Stomach (tissue), 9 donors: ENCODE data around the gene LDB3. TPM values are rescaled to one million over a fixed set of nuclear protein-coding genes. Genes with fewer than 3 reads are reported as not detected.

Source experiments
- DNase-seq, 2 donors: peaks; one replicate each; pipeline versions ENCODE4 v3.0.0 to v3.0.0-alpha.2; 2013 to 2019
- H3K27ac ChIP-seq, 5 donors: fragments of 200-600 bp in 4 of 5; sonication (generic) in 4 of 5; one replicate each; pipeline ENCODE4 v1.5.1; 2013 to 2019; ENCODE audit warnings: mild to moderate bottlenecking in 1 of 5, moderate library complexity in 1 of 5
- H3K27me3 ChIP-seq, 3 donors: fragments of 200-600 bp; sonication (generic); one replicate each; pipeline ENCODE4 v1.5.1; 2017 to 2019; ENCODE audit warnings: mixed run types in 1 of 3
- H3K36me3 ChIP-seq, 4 donors: fragments of 200-600 bp; sonication (generic); 1 replicate in 3 of 4; 2 replicates in 1 of 4; pipeline ENCODE4 v1.5.1; 2016 to 2019
- H3K4me1 ChIP-seq, 4 donors: fragments of 200-600 bp; sonication (generic); one replicate each; pipeline ENCODE4 v1.5.1; 2016 to 2019
- H3K4me3 ChIP-seq, 4 donors: fragments of 200-600 bp; sonication (generic) in 3 of 4; one replicate each; pipeline ENCODE4 v1.5.1; 2016 to 2019; ENCODE audit warnings: mild to moderate bottlenecking in 1 of 4
- H3K9me3 ChIP-seq, 4 donors: fragments of 200-600 bp; sonication (generic); one replicate each; pipeline ENCODE4 v1.5.1; 2016 to 2019
- CTCF ChIP-seq, 7 experiments: fragments of 450-650 bp in 4 of 7; fragments of 200-600 bp in 3 of 7; sonication (generic) in 3 of 7; IDR thresholded peaks; one replicate each; pipeline ENCODE4 v1.5.1; 2016 to 2019; ENCODE audit warnings: antibody characterized with exemption in 7 of 7, control low read depth in 2 of 7, mild to moderate bottlenecking in 1 of 7
- EP300 ChIP-seq: sonication (generic); formaldehyde crosslinking; IDR thresholded peaks from one replicate; pipeline ENCODE4 v1.6.1; 2017; ENCODE audit warnings: antibody characterized with exemption
- POLR2A ChIP-seq, 4 donors: fragments of 450-650 bp; IDR thresholded peaks; one replicate each; pipeline ENCODE4 v1.6.1; 2016; ENCODE audit warnings: antibody characterized with exemption in 4 of 4, control low read depth in 2 of 4, mild to moderate bottlenecking in 1 of 4, moderate library complexity in 1 of 4
- POLR2AphosphoS5 ChIP-seq, 3 donors: sonication (generic); formaldehyde crosslinking; IDR thresholded peaks; one replicate each; pipeline ENCODE4 v1.6.1; 2016; ENCODE audit warnings: antibody characterized with exemption in 3 of 3
- WGBS, 5 donors: extraction: QIAGEN DNeasy Blood & Tissue Kit in 3 of 5; methylation state at CpG; one replicate each; pipeline versions ENCODE4 v1.1.5 to v1.1.7; 2013 to 2018; 5-methylcytosine and 5-hydroxymethylcytosine counted together
- intact Hi-C: fragments of 100-400 bp; cut with DNase I; formaldehyde crosslinking; loops from one replicate; pipeline ENCODE4 v1.15.1; 2023; ENCODE audit warnings: low total_unique reads
- polyA plus RNA-seq, 3 donors: library from polyadenylated mRNA; stranded (reverse); fragments of 200-250 nt; gene quantifications; one replicate each; pipeline ENCODE4 v1.2.3, GENCODE V29; 2013
- total RNA-seq, 5 donors: library from RNA; depleted of rRNA; stranded (reverse); fragments of >200 nt; gene quantifications; one replicate each; pipeline versions ENCODE4 v1.1.0 to v1.2.3, GENCODE V29; 2014 to 2016
- donor health status: healthy with polysubstance abuse.
- donor health status: Bipolar disorder and iron deficiency.
- donor health status: healthy.

The LDB3 gene
- total and polyA plus RNA-seq, 8 donors = 0.29 to 8.5 (median 2.5) TPM

- intact Hi-C loops = no loop called here
- no peak overlapping the region for H3K27ac ChIP-seq
These were observed 50.2 kb downstream of the LDB3 start for GRCh38 chr10:86718556-86718955.

GRCh38 chr10:86721232-86721631 is 52.9 kb downstream of the LDB3 start:
- no peak overlapping the region for H3K27ac ChIP-seq
- WGBS, 5 donors = 73 to 94% (median 88%) methylated on average over 5 of the region's 5 CpGs
- H3K36me3 ChIP-seq = no peaks in the 10 kb centered on the region

More at GRCh38 chr10:86718556-86718955, 50.2 kb downstream of the LDB3 start:
- Histone ChIP-seq H3K4me1 (peaks cover 0 to 8% (median 3%) of the 10 kb centered on the region in 4 donors), H3K36me3 (no peaks in the 10 kb centered on the region), H3K27me3 (no peaks in the 10 kb centered on the region), H3K4me3 (no peak overlapping the region), H3K9me3 (no peaks in the 10 kb centered on the region)
- TF ChIP-seq CTCF (IDR thresholded peaks at IDR 0.05) = no peak
- WGBS, 5 donors = 85 to 97% (median 95%) methylated on average over 8 of the region's 8 CpGs
- DNase-seq = no peak

GRCh38 chr10:86723009-86723408 is 54.7 kb downstream of the LDB3 start:
- Histone ChIP-seq H3K4me3 (no peak overlapping the region), H3K9me3 (no peaks in the 10 kb centered on the region), H3K36me3 (no peaks in the 10 kb centered on the region), H3K4me1 (peaks cover 0 to 18% (median 12%) of the 10 kb centered on the region in 4 donors), H3K27me3 (no peaks in the 10 kb centered on the region), H3K27ac (no peak overlapping the region)
- 66 to 94% (median 89%) methylated on average over 2 of the region's 2 CpGs for whole genome bisulfite sequencing, 5 donors
- no peak for DNase-seq
- intact Hi-C loops = no loop called here
- TF ChIP-seq POLR2AphosphoS5 (IDR thresholded peaks at IDR 0.05) (no peak), EP300 (no peak), CTCF (IDR thresholded peaks at IDR 0.05) (no peak), POLR2A (IDR thresholded peaks at IDR 0.05) (no peak)

More at GRCh38 chr10:86721232-86721631, 52.9 kb downstream of the LDB3 start:
- H3K4me3 ChIP-seq = no peak overlapping the region
- peaks cover 0 to 5% (median 3%) of the 10 kb centered on the region in 4 donors for H3K4me1 ChIP-seq
- H3K27me3 ChIP-seq = no peaks in the 10 kb centered on the region
- H3K9me3 ChIP-seq = no peaks in the 10 kb centered on the region
- TF ChIP-seq POLR2A (IDR thresholded peaks at IDR 0.05) (no peak), POLR2AphosphoS5 (IDR thresholded peaks at IDR 0.05) (no peak), EP300 (no peak), CTCF (IDR thresholded peaks at IDR 0.05) (no peak)
- intact Hi-C loops = no loop called here
- no peak for DNase-seq

GRCh38 chr10:86724445-86724844 is 56.1 kb downstream of the LDB3 start:
- TF ChIP-seq CTCF (IDR thresholded peaks at IDR 0.05) (no peak), POLR2AphosphoS5 (IDR thresholded peaks at IDR 0.05) (no peak), POLR2A (IDR thresholded peaks at IDR 0.05) (no peak), EP300 (no peak)
- Histone ChIP-seq H3K27me3 (no peaks in the 10 kb centered on the region), H3K27ac (no peak overlapping the region), H3K36me3 (no peaks in the 10 kb centered on the region), H3K9me3 (no peaks in the 10 kb centered on the region), H3K4me3 (no peak overlapping the region), H3K4me1 (peaks cover 0 to 22% (median 12%) of the 10 kb centered on the region in 4 donors)
- 96 to 99% (median 99%) methylated on average over 6 of the region's 6 CpGs for WGBS, 5 donors
- intact Hi-C loops = no loop called here
- DNase-seq = no peak
